ENCODE measurements around the gene BLID. TPM values are rescaled to one million over a fixed set of nuclear protein-coding genes. Genes with fewer than 3 reads are reported as not detected.

The BLID gene
- total RNA-seq, 2 donors from 2014 or later = not detected

DNA sequence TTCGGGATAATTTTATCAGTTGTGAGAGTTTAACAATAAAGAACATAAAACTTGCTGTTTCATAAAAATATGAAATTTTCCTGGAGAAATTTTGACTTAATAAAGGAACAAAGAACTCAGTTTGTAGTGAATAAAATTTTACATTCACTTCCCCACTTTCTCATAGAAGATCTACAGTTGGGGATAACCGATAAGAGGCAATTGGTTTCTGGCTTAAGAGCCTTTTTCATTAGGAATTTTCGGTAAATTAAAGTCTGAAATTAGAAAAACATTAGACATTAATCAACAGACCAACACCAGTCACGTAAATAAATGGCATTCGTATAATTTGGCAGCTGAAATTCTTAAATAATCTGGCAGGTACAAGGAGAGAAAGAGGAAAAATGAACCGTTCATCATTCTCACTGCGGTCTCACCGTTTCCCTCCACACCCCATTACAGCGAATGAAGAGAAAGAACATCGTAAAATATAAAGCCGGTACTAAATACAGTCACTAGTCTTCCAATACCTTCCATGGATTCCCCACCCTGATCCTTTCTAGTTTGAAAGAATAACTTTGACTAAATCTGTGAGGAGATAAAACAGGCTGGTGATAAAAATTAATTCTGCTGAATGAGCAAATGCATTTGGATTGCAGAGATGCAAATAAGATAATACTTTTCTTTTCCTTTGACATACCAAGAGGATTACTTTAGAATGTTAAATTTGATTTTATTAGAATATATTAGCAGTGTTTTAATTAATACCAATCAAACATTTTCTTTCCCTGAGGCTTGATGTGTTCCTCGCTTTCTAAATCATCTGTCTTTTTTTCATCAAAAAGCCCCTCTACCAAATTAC, 19.5 kb downstream of the BLID start:
- DNase-seq (ENCODE audit: low spot score) (no peak), ATAC-seq (no peak)
- Mint-ChIP-seq H3K9me3 (no peaks in the 10 kb centered on the region), H3K27me3 (peaks cover 29 to 48% of the 10 kb centered on the region in 2 donors), H3K27ac (no peak overlapping the region), H3K4me1 (ENCODE audit: low read depth in 2 of 2) (peaks cover 7 to 12% of the 10 kb centered on the region in 2 donors), H3K4me3 (no peak overlapping the region), H3K36me3 (no peaks in the 10 kb centered on the region)

DNA sequence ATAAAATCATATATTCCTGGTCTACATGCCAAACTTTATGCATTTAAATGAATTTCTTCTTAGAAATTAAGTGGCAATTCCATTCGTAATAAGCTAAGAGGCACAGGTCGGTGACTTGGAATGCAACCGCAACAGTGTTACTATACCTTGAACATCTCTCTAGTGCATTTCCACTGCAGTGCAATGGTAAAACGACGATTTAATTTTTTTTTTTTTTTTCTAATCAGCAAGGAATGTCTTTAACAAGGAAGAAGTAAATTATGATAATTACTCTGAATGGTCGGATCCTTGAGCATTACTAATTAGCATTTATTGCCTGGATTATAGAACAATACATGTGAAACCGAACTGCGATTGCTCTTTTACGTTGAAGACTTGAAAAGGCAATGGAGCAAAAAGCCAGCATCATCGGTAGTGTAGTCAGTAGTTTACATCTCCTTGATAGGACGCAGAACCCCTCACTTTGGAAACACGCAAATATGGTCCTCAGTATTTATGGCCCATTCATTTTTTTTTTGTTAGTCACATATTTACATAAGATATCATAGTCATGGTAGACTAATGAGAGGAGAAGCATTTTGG, 20.2 kb downstream of the BLID start:
- Mint-ChIP-seq H3K36me3 (no peaks in the 10 kb centered on the region), H3K9me3 (no peaks in the 10 kb centered on the region), H3K27ac (no peak overlapping the region), H3K4me1 (ENCODE audit: low read depth in 2 of 2) (peaks cover 5 to 7% of the 10 kb centered on the region in 2 donors), H3K27me3 (peaks cover 26 to 56% of the 10 kb centered on the region in 2 donors), H3K4me3 (no peak overlapping the region)
- no peak for ATAC-seq
- DNase-seq (ENCODE audit: low spot score) = no peak

DNA sequence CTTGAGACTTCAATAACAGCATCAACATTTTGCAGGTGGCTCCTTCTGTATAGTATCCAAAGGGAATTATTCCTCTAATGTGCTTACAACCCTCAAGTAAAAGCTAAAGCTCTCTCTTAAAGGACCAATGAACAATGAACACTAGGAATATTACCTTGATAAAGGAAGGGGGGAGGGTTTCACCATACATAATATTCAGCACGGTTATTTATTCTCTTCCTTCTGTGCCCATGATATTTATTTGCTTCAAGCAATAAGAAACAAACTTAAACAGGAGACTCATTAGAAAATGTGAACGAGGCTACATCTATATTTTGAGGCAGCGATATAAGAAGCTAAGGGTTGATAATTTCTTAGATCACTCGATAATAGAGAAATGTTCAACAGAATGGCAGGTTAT, 21.2 kb downstream of the BLID start:
- DNase-seq (ENCODE audit: low spot score) = no peak
- H3K27me3 Mint-ChIP-seq = peaks cover 23 to 53% of the 10 kb centered on the region in 2 donors
- no peaks in the 10 kb centered on the region for H3K36me3 Mint-ChIP-seq
- ATAC-seq = no peak
- H3K4me1 Mint-ChIP-seq (ENCODE audit: low read depth in 2 of 2) = peaks cover 2 to 3% of the 10 kb centered on the region in 2 donors
- H3K9me3 Mint-ChIP-seq = no peaks in the 10 kb centered on the region
- no peak overlapping the region for H3K27ac Mint-ChIP-seq
- H3K4me3 Mint-ChIP-seq = no peak overlapping the region

DNA sequence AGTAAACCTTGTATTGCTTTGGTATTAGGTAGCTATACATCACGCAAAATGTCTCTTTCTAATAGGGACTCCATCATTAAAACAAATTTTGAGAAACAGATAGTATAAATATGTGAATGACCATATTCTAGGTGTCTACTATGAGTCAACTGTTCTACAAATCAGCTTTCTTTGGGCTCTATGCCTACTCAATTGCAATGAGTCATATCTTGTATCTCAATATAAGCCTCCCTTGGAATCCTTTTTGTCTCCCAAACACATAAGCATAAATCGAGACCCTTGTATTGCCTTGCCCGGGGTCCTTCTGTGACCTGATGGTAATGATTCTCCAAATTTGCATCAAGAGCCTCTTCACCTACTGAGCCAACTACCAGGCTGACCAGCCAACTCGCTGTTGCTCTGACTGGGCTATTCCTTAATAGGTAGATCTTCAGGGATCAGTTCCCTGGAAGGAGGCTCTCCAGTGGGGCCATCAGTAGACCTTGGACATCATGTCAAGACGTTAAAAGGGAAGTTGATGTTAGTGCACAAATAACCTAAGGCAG, 22.2 kb downstream of the BLID start:
- Mint-ChIP-seq H3K27ac (no peak overlapping the region), H3K36me3 (no peaks in the 10 kb centered on the region), H3K4me3 (no peak overlapping the region), H3K9me3 (no peaks in the 10 kb centered on the region), H3K4me1 (ENCODE audit: low read depth in 2 of 2) (no peaks in the 10 kb centered on the region), H3K27me3 (peaks cover 19 to 51% of the 10 kb centered on the region in 2 donors)
- DNase-seq (ENCODE audit: low spot score) (no peak), ATAC-seq (no peak)

DNA sequence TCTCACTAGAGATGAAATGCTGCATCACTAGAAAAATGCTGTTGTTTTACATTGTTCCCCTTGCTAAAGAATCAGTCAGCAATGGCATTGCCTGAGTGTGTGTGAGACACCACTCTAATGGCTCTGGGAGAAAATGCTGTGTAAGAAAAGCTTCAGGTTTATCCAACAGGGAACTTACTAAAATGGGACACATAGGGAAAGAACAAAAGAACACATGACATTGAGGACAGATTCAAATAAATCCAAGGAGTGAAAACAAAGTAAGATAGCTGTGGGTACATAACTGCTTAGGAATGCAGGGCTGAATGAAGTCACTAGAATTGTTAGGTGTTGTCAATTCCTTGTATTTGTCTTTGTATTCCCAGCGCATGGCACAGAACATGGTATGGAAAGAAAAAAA, 24.2 kb downstream of the BLID start:
- H3K36me3 Mint-ChIP-seq = no peaks in the 10 kb centered on the region
- H3K27ac Mint-ChIP-seq = no peak overlapping the region
- ATAC-seq (no peak), DNase-seq (ENCODE audit: low spot score) (no peak)
- H3K27me3 Mint-ChIP-seq = peaks cover 18 to 45% of the 10 kb centered on the region in 2 donors
- no peaks in the 10 kb centered on the region for H3K9me3 Mint-ChIP-seq
- H3K4me1 Mint-ChIP-seq (ENCODE audit: low read depth in 2 of 2) = no peaks in the 10 kb centered on the region
- no peak overlapping the region for H3K4me3 Mint-ChIP-seq

DNA sequence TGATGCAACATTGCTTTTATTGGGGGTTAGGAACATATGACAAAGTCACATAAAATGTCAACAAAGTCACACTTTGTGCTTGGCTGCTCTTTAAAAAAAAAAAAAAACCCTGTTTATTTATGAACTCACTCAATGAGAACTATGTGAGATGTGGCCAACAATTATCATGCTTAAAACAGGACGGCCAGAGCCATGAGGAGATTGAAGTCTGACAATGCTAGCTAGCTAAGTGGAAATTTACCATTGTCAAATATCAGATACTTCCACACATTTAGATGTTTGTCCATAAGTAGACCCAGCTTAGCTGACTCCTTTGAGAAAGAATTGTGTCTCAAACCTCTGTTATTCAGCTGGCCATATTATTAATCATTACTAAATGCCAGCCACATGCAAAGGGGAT, 26.9 kb downstream of the BLID start:
- Mint-ChIP-seq H3K4me1 (ENCODE audit: low read depth in 2 of 2) (no peaks in the 10 kb centered on the region), H3K27ac (no peak overlapping the region), H3K4me3 (no peak overlapping the region), H3K27me3 (peaks cover 17 to 51% of the 10 kb centered on the region in 2 donors), H3K9me3 (no peaks in the 10 kb centered on the region), H3K36me3 (no peaks in the 10 kb centered on the region)
- ATAC-seq = no peak
- DNase-seq (ENCODE audit: low spot score) = no peak

DNA sequence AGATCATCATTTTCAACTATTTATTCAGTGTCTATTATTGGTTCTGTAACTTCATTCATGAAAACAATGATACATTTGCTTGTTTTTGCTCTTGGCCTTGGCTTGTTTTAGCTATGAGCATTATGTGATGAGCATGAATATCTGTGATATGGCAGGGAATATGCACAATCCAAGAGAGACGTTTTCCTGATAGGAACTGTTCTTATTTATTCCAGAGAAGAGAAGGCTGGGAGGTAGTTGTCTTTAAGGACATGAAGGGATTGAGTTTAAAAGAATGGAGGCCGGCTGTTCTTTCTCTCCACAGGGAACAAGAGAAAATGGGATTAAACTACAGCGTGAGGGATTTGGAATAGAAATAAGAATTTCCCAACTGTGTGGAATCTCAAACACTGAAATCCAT, 30.3 kb downstream of the BLID start:
- Mint-ChIP-seq H3K4me3 (no peak overlapping the region), H3K27ac (no peak overlapping the region), H3K36me3 (no peaks in the 10 kb centered on the region), H3K9me3 (no peaks in the 10 kb centered on the region), H3K27me3 (peaks cover 13 to 31% of the 10 kb centered on the region in 2 donors), H3K4me1 (ENCODE audit: low read depth in 2 of 2) (no peaks in the 10 kb centered on the region)
- ATAC-seq = no peak
- DNase-seq (ENCODE audit: low spot score) = no peak

DNA sequence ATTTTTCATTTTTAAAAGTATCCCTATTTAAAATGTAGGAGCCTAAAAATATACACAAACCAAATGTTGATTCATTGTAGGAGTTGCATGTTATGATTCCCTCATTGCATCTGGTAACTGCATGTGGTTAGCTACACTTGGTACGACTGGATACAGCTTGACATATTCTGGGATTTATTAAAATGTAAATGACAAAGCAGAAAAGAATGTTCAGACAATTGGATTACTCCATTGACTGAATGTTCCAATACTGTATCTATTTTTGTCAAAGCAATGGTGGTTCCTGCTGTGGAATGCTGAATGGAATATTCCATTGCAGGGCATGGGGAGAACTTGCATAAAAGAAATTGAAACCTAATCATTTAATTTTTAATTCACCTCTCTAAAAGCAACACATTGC, 30.8 kb downstream of the BLID start:
- DNase-seq (ENCODE audit: low spot score) (no peak), ATAC-seq (no peak)
- Mint-ChIP-seq H3K27ac (no peak overlapping the region), H3K9me3 (no peaks in the 10 kb centered on the region), H3K4me3 (no peak overlapping the region), H3K36me3 (no peaks in the 10 kb centered on the region), H3K4me1 (ENCODE audit: low read depth in 2 of 2) (no peaks in the 10 kb centered on the region), H3K27me3 (peaks cover 12 to 28% of the 10 kb centered on the region in 2 donors)

DNA sequence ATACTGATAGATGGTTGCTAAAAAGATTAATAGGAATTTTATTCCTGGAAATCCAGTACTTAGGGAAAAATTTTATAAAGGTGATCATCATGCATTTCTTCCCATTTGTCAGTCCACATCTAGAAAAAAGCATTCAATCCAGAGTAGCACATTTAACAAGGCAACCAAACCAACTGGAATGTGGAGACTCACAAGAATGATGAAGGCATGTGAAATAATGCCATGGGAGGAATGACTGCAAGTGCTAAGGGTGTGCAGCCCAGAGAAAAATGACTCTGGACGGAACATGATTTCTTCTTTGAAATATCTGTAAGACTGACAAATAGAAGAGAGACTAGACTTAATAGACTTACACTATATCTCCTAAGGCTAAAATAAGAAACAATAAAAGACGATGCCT, 33.8 kb downstream of the BLID start:
- ATAC-seq (no peak), DNase-seq (ENCODE audit: low spot score) (no peak)
- Mint-ChIP-seq H3K27ac (no peak overlapping the region), H3K27me3 (peaks cover 5 to 13% of the 10 kb centered on the region in 2 donors), H3K9me3 (no peaks in the 10 kb centered on the region), H3K4me3 (no peak overlapping the region), H3K4me1 (ENCODE audit: low read depth in 2 of 2) (no peaks in the 10 kb centered on the region), H3K36me3 (no peaks in the 10 kb centered on the region)

DNA sequence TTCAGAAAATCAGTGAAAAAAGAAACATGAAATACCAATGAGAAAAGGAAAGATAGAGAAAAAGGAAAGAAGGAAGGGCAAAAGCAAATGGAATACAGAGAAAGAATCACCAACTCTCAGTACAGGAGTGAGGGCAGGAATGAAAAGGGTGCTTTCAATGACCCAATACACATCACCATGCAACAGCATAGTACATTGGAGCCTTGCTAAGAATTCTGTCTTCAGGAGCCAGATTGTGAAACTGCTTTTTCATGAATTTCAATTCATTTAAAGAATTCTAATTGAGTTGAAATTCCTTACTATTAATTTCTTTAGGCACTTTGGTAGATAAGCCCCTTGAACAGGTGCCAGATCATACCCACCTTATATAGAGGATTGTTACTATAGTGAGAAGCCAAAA, 34.9 kb downstream of the BLID start:
- no peak for DNase-seq (ENCODE audit: low spot score)
- no peak overlapping the region for H3K4me3 Mint-ChIP-seq
- no peaks in the 10 kb centered on the region for H3K36me3 Mint-ChIP-seq
- no peak for ATAC-seq
- no peaks in the 10 kb centered on the region for H3K4me1 Mint-ChIP-seq (ENCODE audit: low read depth in 2 of 2)
- no peak overlapping the region for H3K27ac Mint-ChIP-seq
- peaks cover 5 to 7% of the 10 kb centered on the region in 2 donors for H3K27me3 Mint-ChIP-seq
- H3K9me3 Mint-ChIP-seq = no peaks in the 10 kb centered on the region

DNA sequence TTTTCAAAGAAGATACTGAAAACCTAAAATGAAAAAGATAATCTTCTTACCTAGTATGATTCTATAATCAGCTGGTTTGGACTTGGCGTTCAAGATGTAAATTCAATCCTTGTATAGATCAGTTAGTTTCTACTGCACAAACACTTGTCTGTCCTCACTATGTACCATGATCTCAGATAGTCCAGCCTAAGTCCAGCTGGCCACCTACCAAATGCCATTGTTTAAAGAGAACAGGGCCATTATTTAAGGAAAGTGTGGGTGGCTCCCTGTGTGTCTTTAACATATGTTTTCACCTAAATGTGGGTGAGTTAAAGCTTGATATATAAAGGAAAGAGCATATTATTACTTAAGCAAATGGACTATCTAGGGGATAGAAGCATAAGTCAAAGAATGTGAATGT, 38.6 kb downstream of the BLID start:
- ATAC-seq (no peak), DNase-seq (ENCODE audit: low spot score) (no peak)
- H3K27ac Mint-ChIP-seq = no peak overlapping the region
- H3K4me1 Mint-ChIP-seq (ENCODE audit: low read depth in 2 of 2) = no peaks in the 10 kb centered on the region
- peaks cover 0 to 3% of the 10 kb centered on the region in 2 donors for H3K27me3 Mint-ChIP-seq
- no peak overlapping the region for H3K4me3 Mint-ChIP-seq
- H3K9me3 Mint-ChIP-seq = no peaks in the 10 kb centered on the region
- no peaks in the 10 kb centered on the region for H3K36me3 Mint-ChIP-seq

DNA sequence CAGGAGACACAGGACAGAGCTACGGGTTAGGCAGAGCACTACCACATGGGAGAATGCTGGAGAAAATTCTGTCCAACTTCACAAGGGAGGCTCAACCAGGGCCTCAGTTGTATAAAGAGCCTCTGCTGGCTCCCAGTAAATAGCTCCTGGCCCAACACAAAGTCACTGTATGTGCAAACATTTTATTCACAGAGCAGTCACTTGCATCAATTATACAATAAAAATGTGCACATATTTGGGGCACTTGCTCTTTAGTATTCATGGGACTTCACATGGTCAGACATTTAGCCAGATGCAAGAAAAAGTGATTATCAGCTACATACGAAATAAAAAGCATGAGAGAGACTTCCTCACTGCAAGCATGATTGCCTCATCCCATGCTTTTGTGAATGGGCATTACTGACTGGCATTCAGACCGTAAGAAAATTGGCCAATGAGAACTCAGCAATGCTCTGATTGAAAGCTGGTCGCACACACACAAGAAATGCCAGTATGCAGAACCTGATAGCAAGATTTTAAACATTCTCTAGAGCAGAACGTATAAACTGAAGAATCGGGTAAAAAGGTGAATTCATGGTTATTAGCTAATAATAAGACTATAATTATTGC, 39.4 kb downstream of the BLID start:
- no peaks in the 10 kb centered on the region for H3K4me1 Mint-ChIP-seq (ENCODE audit: low read depth in 2 of 2)

DNA sequence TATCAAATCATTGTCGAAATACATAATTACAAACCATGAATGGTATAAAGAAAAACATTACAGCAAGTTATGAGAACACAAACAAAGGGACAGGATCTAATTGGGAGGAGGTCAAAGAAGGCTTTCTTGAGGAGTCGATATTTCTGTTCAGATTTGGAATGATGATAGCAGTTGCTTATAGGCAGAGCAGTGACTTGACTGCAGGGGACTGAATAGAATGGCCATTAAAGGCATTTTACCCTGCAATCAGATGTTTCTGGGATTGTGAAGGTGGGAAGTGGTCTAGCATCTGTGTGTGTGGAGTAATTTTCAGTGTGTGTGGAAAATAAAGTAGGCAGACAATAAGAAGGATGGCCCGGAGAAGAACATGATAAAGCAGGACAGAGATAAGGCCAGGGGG, 41.0 kb downstream of the BLID start:
- no peak for ATAC-seq
- Mint-ChIP-seq H3K4me3 (no peak overlapping the region), H3K36me3 (no peaks in the 10 kb centered on the region), H3K9me3 (no peaks in the 10 kb centered on the region), H3K27me3 (peaks cover under 1 to 3% of the 10 kb centered on the region in 2 donors), H3K27ac (no peak overlapping the region), H3K4me1 (ENCODE audit: low read depth in 2 of 2) (no peaks in the 10 kb centered on the region)
- no peak for DNase-seq (ENCODE audit: low spot score)

More for the DNA sequence above, 39.4 kb downstream of the BLID start:
- Mint-ChIP-seq H3K36me3 (no peaks in the 10 kb centered on the region), H3K27ac (no peak overlapping the region), H3K4me3 (no peak overlapping the region), H3K9me3 (no peaks in the 10 kb centered on the region), H3K27me3 (peaks cover 0 to 3% of the 10 kb centered on the region in 2 donors)
- ATAC-seq (no peak), DNase-seq (ENCODE audit: low spot score) (no peak)

DNA sequence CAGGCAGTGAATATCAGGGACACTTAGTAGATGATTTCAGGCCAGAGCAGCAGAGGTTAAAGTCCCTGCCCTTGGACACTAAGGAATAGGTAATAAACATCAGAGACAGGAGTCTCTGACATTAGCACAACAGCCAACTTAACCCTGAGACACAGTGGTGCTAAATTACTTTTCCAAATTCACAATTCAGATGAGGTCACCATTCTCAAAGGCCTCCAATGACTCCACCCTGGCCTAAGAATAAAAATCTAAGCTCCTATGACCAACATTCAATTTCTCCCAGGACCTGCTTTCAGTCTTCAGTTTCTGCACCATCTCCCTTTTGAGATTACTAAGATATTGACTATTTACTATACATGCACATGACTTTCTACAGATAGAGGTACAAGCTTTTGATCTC, 42.0 kb downstream of the BLID start:
- DNase-seq (ENCODE audit: low spot score) = no peak
- H3K27me3 Mint-ChIP-seq = peaks cover 3 to 11% of the 10 kb centered on the region in 2 donors
- no peak overlapping the region for H3K27ac Mint-ChIP-seq
- ATAC-seq = no peak
- H3K36me3 Mint-ChIP-seq = no peaks in the 10 kb centered on the region
- H3K4me3 Mint-ChIP-seq = no peak overlapping the region
- no peaks in the 10 kb centered on the region for H3K4me1 Mint-ChIP-seq (ENCODE audit: low read depth in 2 of 2)
- no peaks in the 10 kb centered on the region for H3K9me3 Mint-ChIP-seq
